Stimulated activated CD4-positive, alpha-beta T cell treated with anti-CD3 and anti-CD28 coated beads, Interleukin-12 subunit alpha, Interleukin-12 subunit beta, amount 100 ng/mL, for 4 hours (primary cell): Measurements from ENCODE around the gene NLRC3.
"Not testable (repeated sequence)": the region's sequence is repeated elsewhere in the genome, so short reads cannot be mapped to it uniquely, and the experiment has no call there.

Source experiments
- DNase-seq: peaks from one replicate; pipeline ENCODE4 v3.0.0-alpha.2; 2020

The NLRC3 gene

GRCh38 chr16:3577302-3577752 is at the start of gene NLRC3:
TSS of gene NLRC3 (minus strand) at chr16:3577403. CDS start at chr16:3565036, 12,367 bp downstream.
- DNase-seq: peak; percentile 28

- DNase-seq: no peak
Measured at GRCh38 chr16:3625911-3626732, 48.9 kb upstream of the NLRC3 start.

GRCh38 chr16:3625331-3625730 is 48.1 kb upstream of the NLRC3 start:
- DNase-seq: no peak

DNA sequence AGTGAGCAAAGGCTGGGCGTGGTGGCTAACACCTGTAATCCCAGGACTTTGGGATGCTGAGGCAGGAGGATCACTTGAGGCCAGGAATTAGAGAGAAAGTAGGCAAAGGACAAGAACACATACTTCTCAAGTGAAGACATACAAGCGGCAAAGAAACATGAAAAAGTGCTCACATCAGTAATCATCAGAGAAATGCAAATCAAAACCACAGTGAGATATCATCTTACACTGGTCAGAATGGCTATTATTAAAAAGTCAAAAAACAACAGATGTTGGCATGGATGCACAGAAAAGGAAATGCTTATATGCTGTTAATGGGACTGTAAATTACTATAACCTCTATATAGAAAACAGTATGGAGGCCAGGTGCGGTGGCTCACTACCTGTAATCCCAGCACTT is 46.4 kb upstream of the NLRC3 start:
- DNase-seq: no peak

GRCh38 chr16:3618769-3619141 is 41.6 kb upstream of the NLRC3 start:
- no peak for DNase-seq

- no peak for DNase-seq
Measured at GRCh38 chr16:3612510-3613466, 35.6 kb upstream of the NLRC3 start.

DNA sequence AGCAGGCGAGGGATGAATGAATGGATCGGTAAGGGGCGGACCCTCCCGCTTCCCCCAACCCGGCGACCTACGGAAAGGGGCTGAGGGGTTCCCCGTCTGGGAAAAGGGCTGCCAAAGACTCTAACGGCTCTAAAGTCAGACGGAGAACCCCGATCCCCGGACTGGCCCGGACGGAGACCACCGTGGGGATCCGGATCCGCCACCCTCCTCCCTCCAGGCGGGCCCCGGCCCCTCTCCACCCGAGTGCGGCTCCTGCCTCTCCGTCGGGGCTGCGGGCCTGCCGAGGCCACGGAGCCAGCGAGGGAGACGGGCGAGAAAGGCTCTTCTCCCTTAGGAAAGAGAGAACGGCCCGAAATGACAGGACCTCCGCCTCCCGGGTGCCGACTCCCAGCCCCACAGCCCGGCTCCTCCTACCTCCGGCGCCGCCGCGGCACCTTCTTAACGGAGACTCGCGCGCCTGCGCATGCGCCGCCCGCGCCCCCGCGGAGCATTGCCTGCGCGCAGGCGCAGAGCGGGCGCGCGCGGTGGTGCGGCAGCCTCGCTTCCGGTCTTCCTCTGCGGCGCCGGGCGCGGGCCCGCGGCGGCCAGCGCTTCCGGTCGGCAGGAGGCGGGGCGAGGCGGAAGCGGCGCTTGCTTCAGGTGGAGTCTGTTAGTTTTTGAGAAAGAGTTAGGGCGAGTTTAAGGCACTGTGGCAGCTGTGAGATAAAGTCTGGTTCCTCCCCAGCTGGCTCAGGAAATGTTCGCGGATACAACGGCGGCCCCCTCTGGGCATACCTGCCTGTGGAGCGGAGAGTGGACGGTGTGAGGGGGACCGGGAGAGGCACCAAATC is 34.2 kb upstream of the NLRC3 start, which contains the start of gene SLX4:
SLX4 (minus strand) TSS at position 461 of the 830 bp plus-strand sequence. CDS start 2,642 bp downstream, outside the sequence.
- peak; percentile 89 for DNase-seq

DNA sequence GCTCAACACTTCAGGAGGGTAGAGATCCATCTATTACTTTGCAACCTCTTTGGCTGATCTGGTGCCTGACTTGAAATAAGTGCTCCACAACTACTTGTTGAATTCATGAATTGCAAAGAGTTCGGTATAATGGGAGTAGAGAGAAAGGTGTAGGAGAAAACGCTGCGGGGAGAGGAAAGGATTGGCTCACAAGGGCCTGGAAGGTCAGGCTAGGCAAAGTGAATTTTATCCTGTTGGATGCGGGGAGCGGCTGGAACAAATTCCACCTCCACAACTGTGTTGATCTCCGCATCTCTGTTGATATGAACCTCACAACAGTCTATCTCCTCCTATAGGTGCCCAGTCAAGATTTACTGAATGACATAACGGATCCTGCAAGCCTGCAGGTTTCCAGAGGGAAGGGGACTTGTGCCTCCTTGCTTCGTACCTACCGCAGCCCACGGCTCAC is 33.5 kb upstream of the NLRC3 start:
- DNase-seq: no peak

- DNase-seq: no peak
Measured at GRCh38 chr16:3609895-3610697, 32.9 kb upstream of the NLRC3 start.

GRCh38 chr16:3608976-3609375 is 31.8 kb upstream of the NLRC3 start:
- not testable (repeated sequence) for DNase-seq

DNA sequence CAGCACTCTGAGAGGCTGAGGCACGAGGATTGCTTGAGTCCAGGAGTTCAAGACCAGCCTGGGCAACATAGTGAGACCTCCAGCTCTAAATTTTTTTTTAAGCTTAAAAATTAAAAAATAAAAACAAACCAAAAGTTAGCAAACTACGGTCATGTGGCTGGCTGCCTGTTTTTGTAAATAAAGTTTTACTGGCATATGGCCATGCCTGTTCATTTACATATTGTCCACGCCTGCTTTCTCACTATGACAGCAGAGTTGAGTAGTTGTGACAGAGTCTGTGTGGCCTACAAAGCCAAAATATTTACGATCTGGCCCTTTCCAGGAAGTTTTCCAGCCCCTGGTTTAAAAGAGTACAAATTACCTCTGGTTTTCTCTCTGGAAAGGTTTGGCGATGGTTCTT is 30.9 kb upstream of the NLRC3 start:
- no peak for DNase-seq

DNA sequence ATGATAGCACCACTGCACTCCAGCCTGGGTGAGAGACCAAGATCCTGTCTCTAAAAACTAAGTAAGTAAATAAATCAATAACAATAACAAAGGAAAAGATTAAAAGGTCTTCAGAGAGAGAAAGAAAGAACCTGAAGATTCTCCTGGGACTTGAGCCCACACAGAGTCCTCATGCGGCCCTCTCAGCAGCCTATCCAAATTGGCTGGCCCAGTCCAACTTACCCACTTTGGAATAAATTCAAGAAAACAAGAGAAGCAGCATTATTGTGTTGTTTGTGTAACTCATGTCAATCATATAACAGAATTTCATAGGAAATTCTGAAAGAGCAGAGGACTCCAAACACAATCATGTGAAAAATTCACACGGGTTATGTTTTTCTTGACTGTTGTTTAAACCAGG is 30.4 kb upstream of the NLRC3 start:
- no peak for DNase-seq

GRCh38 chr16:3607161-3607560 is 30.0 kb upstream of the NLRC3 start:
- DNase-seq: no peak

DNA sequence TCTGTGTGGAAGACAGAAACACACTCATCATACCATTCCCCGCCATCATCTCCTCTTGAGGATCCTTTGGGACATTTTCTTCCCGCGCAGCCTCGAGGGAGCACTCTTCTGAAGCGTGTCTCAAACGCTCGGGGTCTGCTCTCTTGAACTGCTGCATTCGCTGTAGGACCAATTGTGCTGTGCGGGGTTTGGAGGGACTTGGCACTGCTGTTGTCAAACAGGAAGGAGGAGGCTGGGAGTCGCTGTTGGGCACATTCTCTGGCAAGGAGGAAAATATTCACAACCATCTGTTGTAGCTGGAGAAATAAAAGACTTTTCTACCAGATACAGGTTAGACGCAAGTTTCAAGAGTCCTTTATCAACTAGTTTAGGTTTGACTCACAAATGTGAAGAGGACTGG is 29.2 kb upstream of the NLRC3 start:
- DNase-seq: no peak

DNA sequence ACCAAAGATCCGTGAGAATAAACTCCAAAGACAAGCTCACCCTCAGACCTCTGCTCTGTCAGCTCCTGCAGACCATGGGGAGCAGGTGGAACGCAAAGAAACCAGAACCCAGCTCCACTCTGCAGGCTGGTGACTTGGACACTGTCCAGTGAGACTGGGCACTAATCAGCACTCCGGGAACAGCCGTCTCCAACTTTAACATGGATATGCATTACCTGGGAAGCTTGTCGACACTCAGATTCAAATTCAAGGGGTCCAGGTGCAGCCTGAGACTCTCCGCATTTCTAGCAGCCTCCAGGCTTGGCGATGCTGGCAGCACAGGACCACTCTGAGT is 25.1 kb upstream of the NLRC3 start:
- DNase-seq: no peak

GRCh38 chr16:3601614-3602319 is 24.6 kb upstream of the NLRC3 start:
- DNase-seq: no peak

GRCh38 chr16:3599922-3600321 is 22.7 kb upstream of the NLRC3 start:
- no peak for DNase-seq

GRCh38 chr16:3599121-3599520 is 21.9 kb upstream of the NLRC3 start:
- no peak for DNase-seq

- DNase-seq: no peak
Measured at GRCh38 chr16:3598236-3598635, 21.0 kb upstream of the NLRC3 start.

GRCh38 chr16:3597676-3598075 is 20.5 kb upstream of the NLRC3 start:
- DNase-seq: no peak

DNA sequence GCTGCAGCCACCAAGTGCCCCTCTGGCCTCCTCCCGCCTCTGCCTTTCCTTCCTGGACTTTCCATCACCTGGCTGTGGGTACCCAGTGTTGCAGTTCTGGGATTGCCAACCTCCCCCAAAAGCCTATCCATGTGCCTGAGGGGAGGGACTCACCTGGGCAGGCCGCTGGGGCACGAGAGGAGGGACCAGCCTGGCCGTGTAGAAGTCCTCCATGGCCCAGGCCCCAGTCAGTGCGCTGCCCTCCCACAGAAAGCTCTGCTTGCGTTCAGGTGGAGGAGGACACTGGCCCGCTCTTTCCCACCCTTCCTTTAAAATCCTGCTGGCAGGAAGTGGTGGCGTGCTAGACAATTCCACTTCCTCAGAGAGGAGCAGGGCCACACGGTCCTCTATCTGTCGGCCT is 20.0 kb upstream of the NLRC3 start:
- no peak for DNase-seq
